Psoas muscle (tissue), 8 donors: Measurements from ENCODE around the gene TLDC2. TPM values are rescaled to one million over a fixed set of nuclear protein-coding genes. Genes with fewer than 3 reads are reported as not detected.

Source experiments
- ATAC-seq, 4 donors: fragments of 200-7000 bp; cut with Tn5 transposase; one replicate each; pipeline ENCODE4 v1.9.1; 2020; ENCODE audit warnings: moderate library complexity in 3 of 4, mild to moderate bottlenecking in 2 of 4
- DNase-seq, 2 donors: peaks; one replicate each; pipeline ENCODE4 v3.0.0-alpha.2; 2020
- H3K27ac ChIP-seq: fragments of 200-600 bp; one replicate; pipeline ENCODE4 v1.8.0; 2022
- H3K27me3 ChIP-seq, 3 donors: fragments of 200-600 bp in 1 of 3; one replicate each; pipeline versions ENCODE4 v1.6.1 to v1.8.0; 2013 to 2022; ENCODE audit warnings: low read length in 2 of 3, mild to moderate bottlenecking in 2 of 3, moderate library complexity in 1 of 3; ENCODE audit not compliant: insufficient read depth in 3 of 3
- H3K36me3 ChIP-seq, 2 donors: fragments of 200-600 bp in 1 of 2; one replicate each; pipeline versions ENCODE4 v1.6.1 to v1.8.0; 2013 to 2022; ENCODE audit warnings: low read depth in 1 of 2, mild to moderate bottlenecking in 1 of 2, moderate library complexity in 1 of 2; ENCODE audit not compliant: insufficient read depth in 1 of 2
- H3K4me1 ChIP-seq: fragments of 200-600 bp; one replicate; pipeline ENCODE4 v1.8.0; 2022
- H3K4me3 ChIP-seq: fragments of 200-600 bp; one replicate; pipeline ENCODE4 v1.8.0; 2022; ENCODE audit warnings: mild to moderate bottlenecking
- H3K9me3 ChIP-seq: fragments of 200-600 bp; one replicate; pipeline ENCODE4 v1.8.0; 2022
- WGBS, 3 donors: extraction: QIAGEN DNeasy Blood & Tissue Kit; methylation state at CpG; one replicate each; pipeline versions ENCODE4 v1.1.6 to v1.1.7; 2013; 5-methylcytosine and 5-hydroxymethylcytosine counted together
- intact Hi-C, 2 donors: fragments of 100-400 bp; cut with DNase I; formaldehyde crosslinking; loops; one replicate each; pipeline versions ENCODE4 v1.11.0 to v1.14.2; 2022
- polyA plus RNA-seq, 3 donors: library from polyadenylated mRNA; stranded (reverse); fragments of 200-250 nt; gene quantifications; one replicate each; pipeline ENCODE4 v1.2.3, GENCODE V29; 2013
- total RNA-seq, 4 donors: library from RNA; stranded (reverse); fragmentation: NEBNext Ultra II Directional in 2 of 4; extraction: Animal tissue kit (Norgen Biotek cat#: 25700) in 2 of 4; gene quantifications; one replicate each; pipeline versions ENCODE4 v1.2.1 to v1.2.4, GENCODE V29; 2021 to 2023
- TF ChIP-seq, protein P1 (sequence below): fragments of 200-600 bp; IDR thresholded peaks from one replicate; pipeline ENCODE4 v1.8.0; 2022; ENCODE audit warnings: antibody characterized with exemption
- donor health status: healthy with polysubstance abuse.
- donor health status: DM: no; HTN: no; CAD: no; lungs with moderate emphysema.
- donor health status: Bipolar disorder and iron deficiency.
- donor health status: healthy.
- donor health status: DM: yes; HTN: yes; CAD: no.
- donor health status: DM: no; HTN: no; CAD: no.
- donor health status: DM: no; HTN: no; CAD: no.
- donor health status: DM: yes; HTN: yes; CAD: no.

The TLDC2 gene
- total and polyA plus RNA-seq, 7 donors = 0.04 to 0.15 (median 0.05) TPM; not detected in 4

- peak overlapping the region; percentile 48 for H3K27ac ChIP-seq
- H3K36me3 ChIP-seq = no peaks in the 10 kb centered on the region
- intact Hi-C loops = no loop called here
- ATAC-seq (peak; percentile 61 to 79 (median 71)), DNase-seq (peak; percentile 88 to 90)
- WGBS, 3 donors = 16% methylated on average over 36 to 45 of the region's 45 CpGs
- H3K9me3 ChIP-seq = no peaks in the 10 kb centered on the region
- H3K4me1 ChIP-seq = peaks cover 13% of the 10 kb centered on the region
- H3K27me3 ChIP-seq = peaks cover 0 to 24% (median 1%) of the 10 kb centered on the region in 3 donors
- TF ChIP-seq, protein P1, sequence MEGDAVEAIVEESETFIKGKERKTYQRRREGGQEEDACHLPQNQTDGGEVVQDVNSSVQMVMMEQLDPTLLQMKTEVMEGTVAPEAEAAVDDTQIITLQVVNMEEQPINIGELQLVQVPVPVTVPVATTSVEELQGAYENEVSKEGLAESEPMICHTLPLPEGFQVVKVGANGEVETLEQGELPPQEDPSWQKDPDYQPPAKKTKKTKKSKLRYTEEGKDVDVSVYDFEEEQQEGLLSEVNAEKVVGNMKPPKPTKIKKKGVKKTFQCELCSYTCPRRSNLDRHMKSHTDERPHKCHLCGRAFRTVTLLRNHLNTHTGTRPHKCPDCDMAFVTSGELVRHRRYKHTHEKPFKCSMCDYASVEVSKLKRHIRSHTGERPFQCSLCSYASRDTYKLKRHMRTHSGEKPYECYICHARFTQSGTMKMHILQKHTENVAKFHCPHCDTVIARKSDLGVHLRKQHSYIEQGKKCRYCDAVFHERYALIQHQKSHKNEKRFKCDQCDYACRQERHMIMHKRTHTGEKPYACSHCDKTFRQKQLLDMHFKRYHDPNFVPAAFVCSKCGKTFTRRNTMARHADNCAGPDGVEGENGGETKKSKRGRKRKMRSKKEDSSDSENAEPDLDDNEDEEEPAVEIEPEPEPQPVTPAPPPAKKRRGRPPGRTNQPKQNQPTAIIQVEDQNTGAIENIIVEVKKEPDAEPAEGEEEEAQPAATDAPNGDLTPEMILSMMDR = no peak
- H3K4me3 ChIP-seq = peak overlapping the region; percentile 62
Observed at GRCh38 chr20:36861875-36862801, 13.8 kb upstream of the TLDC2 start.

DNA sequence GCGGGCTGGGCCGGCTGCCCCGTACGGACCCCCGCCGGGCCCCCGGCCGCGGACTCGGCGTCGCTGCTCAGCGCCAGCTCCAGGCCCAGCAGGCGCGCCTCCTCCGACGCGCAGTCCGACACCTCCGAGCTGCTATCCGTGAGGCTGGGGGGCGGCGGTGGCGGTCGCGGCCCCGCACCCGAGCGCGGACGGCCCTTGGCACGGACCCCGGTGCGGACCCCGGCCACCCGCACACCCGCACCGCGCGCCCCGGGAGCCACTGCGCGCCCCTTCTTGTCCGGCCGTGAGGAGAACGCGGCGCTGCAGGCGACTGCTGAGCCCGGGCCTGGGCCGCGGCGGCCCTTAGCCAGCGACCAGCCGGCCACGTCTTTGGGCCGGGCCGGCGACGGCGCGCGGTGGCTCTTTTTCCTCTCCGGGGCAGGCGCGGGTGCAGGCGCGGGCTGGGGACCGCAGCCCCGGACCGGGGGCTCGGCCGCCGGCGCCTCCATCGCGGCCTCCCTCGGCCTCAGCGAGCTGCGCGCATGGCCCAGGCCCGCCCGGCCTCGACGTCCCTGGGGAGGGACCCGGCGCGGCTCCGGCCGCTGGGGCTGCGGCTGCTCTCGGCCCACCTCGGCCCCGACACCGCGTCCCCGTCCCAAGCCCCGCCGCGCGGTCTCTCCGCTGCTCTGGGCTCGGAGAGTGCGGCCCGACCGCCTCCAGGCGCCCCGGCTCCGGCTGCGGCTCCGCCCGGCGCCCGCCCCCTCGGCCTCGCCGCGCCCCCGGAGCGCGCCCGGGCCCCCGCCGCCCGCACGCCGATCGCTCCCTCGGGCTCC lies 12.9 kb upstream of the TLDC2 start:
- Histone ChIP-seq H3K4me3 (peak overlapping the region; percentile 62), H3K9me3 (no peaks in the 10 kb centered on the region), H3K27me3 (peaks cover 0 to 24% (median 1%) of the 10 kb centered on the region in 3 donors), H3K27ac (peak overlapping the region; percentile 47), H3K36me3 (no peaks in the 10 kb centered on the region), H3K4me1 (peaks cover 13% of the 10 kb centered on the region)
- intact Hi-C loops = no loop called here
- ATAC-seq (peak in 1 of 4 donors; percentile 2), DNase-seq (peak in 1 of 2 donors; percentile 69)
- WGBS, 3 donors = 1% methylated on average over 44 to 129 of the region's 129 CpGs
- TF ChIP-seq, protein P1 = no peak

DNA sequence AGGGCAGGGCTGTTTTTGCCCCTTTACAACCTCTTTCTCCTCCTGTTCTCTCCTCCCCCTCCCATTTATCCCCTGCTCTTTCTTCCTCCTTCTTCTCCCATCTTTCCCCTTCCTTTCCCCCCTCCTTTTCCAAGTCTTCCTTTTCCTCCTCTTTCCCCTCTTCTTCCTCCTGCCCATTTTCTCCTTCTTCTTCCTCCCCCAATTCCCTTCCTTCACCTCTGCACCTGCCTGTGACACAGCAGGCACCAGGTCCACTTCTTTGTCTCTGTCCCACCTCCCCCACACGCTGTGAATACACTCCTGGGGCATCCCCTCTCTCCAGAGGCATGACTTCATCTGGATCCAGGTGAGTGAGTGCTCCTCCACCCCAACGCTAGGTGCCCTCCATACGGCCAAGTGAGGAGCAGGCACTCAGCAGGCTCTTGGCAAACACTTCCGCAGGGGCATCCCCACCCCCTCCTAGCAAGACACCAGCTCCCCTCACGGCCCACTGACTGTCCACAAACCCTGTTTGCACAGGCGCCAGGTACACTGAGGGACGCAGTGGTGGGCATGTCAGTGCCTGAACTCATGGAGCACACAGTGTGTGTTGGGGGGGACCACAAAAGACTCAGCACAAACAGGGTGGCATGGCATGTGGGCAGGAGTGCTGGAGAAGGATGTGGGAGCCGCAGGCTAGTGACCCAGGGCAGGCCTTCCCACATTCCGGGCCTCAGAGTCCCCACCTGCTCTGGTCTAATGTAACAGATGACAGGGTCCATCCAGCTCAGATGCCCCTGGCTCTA lies 10.7 kb upstream of the TLDC2 start:
- no peak overlapping the region for H3K27ac ChIP-seq
- peaks cover 13% of the 10 kb centered on the region for H3K4me1 ChIP-seq
- TF ChIP-seq, protein P1 = no peak
- H3K36me3 ChIP-seq = no peaks in the 10 kb centered on the region
- no peaks in the 10 kb centered on the region for H3K9me3 ChIP-seq
- DNase-seq (no peak), ATAC-seq (no peak)
- H3K4me3 ChIP-seq = no peak overlapping the region
- intact Hi-C loops = no loop called here
- WGBS, 3 donors = 84 to 89% (median 88%) methylated on average over 9 of the region's 9 CpGs
- peaks cover 0 to 20% (median 1%) of the 10 kb centered on the region in 3 donors for H3K27me3 ChIP-seq

DNA sequence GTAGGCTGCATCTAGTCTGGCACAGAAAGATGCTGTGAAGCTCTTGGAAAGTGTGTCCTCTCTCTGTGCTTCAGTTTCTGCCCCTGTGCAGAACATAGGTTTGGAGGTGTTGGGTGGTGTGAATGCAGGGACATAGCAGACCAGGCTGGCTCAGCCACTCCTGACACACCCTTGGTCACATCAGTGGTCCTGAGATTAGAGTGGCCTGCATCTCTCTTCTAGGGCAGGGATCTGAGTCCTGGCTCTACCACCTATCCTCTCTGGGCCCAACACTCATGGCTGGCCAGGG lies 10.1 kb upstream of the TLDC2 start:
- TF ChIP-seq, protein P1 = no peak
- Histone ChIP-seq H3K27me3 (peaks cover 0 to 18% (median 1%) of the 10 kb centered on the region in 3 donors), H3K27ac (no peak overlapping the region), H3K9me3 (no peaks in the 10 kb centered on the region), H3K36me3 (no peaks in the 10 kb centered on the region), H3K4me1 (peaks cover 13% of the 10 kb centered on the region), H3K4me3 (no peak overlapping the region)
- ATAC-seq (no peak), DNase-seq (no peak)
- intact Hi-C loops = no loop called here
